Mucosa of descending colon (tissue), 3 donors: ENCODE data around the gene IL1A. TPM values are rescaled to one million over a fixed set of nuclear protein-coding genes. Genes with fewer than 3 reads are reported as not detected.

Source experiments
- ATAC-seq: fragments of 200-7000 bp; cut with Tn5 transposase; one replicate; pipeline ENCODE4 v1.9.1; 2020; ENCODE audit warnings: mild to moderate bottlenecking, moderate library complexity
- DNase-seq, 3 donors: peaks; one replicate each; pipeline ENCODE4 v3.0.0-alpha.2; 2020
- H3K36me3 ChIP-seq: fragments of 200-600 bp; one replicate; pipeline ENCODE4 v1.8.0; 2021; ENCODE audit warnings: low read depth, mild to moderate bottlenecking
- H3K4me1 ChIP-seq: fragments of 200-600 bp; one replicate; pipeline ENCODE4 v1.8.0; 2021; ENCODE audit warnings: low read depth, mild to moderate bottlenecking
- H3K4me3 ChIP-seq: fragments of 200-600 bp; one replicate; pipeline ENCODE4 v1.8.0; 2021; ENCODE audit warnings: mild to moderate bottlenecking
- H3K9me3 ChIP-seq: fragments of 200-600 bp; one replicate; pipeline ENCODE4 v1.8.0; 2021; ENCODE audit warnings: mild to moderate bottlenecking
- intact Hi-C, 2 donors: fragments of 100-400 bp; cut with DNase I in 1 of 2; cut with micrococcal nuclease in 1 of 2; formaldehyde crosslinking; loops; one replicate each; pipeline versions ENCODE4 v1.11.0 to v1.11.1; 2022; cut with DNase I, micrococcal nuclease
- total RNA-seq, 3 donors: library from RNA; stranded (reverse); fragmentation: NEBNext Ultra II Directional in 2 of 3; extraction: Animal tissue kit (Norgen Biotek cat#: 25700) in 2 of 3; gene quantifications; one replicate each; pipeline versions ENCODE4 v1.2.1 to v1.2.4, GENCODE V29; 2021 to 2023
- TF ChIP-seq, protein P1 (sequence below): fragments of 200-600 bp; IDR thresholded peaks from one replicate; pipeline ENCODE4 v1.8.0; 2022; ENCODE audit warnings: antibody characterized with exemption, mild to moderate bottlenecking
- donor health status: DM: no; HTN: no; CAD: no; lungs with moderate emphysema.
- donor health status: DM: no; HTN: no; CAD: no.
- donor health status: DM: no; HTN: yes; CAD: no.

IL1A gene
- total RNA-seq, 3 donors from 2014 or later = not detected

DNA sequence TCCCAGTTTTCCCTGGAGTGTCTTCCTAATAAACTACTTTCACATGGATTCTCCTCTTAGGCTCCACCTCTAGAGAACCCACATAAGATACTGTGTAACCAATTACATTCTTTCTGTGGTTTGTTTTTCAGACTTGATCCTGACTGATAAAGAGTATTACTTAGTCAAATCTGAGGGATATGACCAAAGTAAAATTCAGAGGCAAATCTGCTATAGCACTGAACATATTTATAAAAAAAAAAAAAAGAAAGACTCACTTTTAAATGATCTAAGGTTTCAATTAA is 33.8 kb downstream of the IL1A start:
- intact Hi-C loops = loop anchor here in 1 of 2 donors (5.0 kb wide), 1 partner anchor 192 kb away; no protein-coding TSS in a partner anchor
- H3K9me3 ChIP-seq = no peaks in the 10 kb centered on the region
- no peaks in the 10 kb centered on the region for H3K36me3 ChIP-seq
- DNase-seq = no peak
- no peak overlapping the region for H3K4me3 ChIP-seq
- TF ChIP-seq, protein P1, sequence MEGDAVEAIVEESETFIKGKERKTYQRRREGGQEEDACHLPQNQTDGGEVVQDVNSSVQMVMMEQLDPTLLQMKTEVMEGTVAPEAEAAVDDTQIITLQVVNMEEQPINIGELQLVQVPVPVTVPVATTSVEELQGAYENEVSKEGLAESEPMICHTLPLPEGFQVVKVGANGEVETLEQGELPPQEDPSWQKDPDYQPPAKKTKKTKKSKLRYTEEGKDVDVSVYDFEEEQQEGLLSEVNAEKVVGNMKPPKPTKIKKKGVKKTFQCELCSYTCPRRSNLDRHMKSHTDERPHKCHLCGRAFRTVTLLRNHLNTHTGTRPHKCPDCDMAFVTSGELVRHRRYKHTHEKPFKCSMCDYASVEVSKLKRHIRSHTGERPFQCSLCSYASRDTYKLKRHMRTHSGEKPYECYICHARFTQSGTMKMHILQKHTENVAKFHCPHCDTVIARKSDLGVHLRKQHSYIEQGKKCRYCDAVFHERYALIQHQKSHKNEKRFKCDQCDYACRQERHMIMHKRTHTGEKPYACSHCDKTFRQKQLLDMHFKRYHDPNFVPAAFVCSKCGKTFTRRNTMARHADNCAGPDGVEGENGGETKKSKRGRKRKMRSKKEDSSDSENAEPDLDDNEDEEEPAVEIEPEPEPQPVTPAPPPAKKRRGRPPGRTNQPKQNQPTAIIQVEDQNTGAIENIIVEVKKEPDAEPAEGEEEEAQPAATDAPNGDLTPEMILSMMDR = no peak
- ATAC-seq = no peak
- peaks cover 6% of the 10 kb centered on the region for H3K4me1 ChIP-seq

- peaks cover 6% of the 10 kb centered on the region for H3K4me1 ChIP-seq
- TF ChIP-seq, protein P1 = peak; percentile 93
- no peaks in the 10 kb centered on the region for H3K9me3 ChIP-seq
- no peak overlapping the region for H3K4me3 ChIP-seq
- intact Hi-C loops = loop anchor here (5.0 to 10.0 kb wide), 3 partner anchors 132 to 195 kb away; no protein-coding TSS in a partner anchor
- peak; percentile 97 for ATAC-seq
- H3K36me3 ChIP-seq = no peaks in the 10 kb centered on the region
- peak; percentile 76 to 90 (median 79) for DNase-seq
Measured at GRCh38 chr2:112749755-112750559, 34.3 kb downstream of the IL1A start.

DNA sequence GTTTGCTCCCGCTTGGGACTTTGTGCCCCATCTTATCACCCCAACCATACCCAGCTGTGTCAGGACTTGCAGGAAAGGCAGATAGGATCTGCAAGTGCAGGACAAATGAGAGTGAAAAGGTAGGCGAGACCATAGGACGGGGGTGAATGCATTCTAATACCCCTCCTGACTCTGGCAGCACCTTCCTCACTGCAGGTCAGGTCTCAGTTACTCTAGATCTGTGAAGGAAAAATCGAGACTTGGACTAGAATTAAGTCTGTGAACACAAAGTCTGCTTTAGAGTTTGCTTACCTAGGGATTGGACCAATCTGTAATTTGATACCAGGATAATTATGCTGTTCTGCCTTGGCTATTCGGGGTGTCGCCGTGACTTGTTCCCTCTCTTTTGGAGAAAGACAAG is 43.8 kb downstream of the IL1A start:
- no peaks in the 10 kb centered on the region for H3K9me3 ChIP-seq
- H3K4me1 ChIP-seq = no peaks in the 10 kb centered on the region
- ATAC-seq (no peak), DNase-seq (no peak)
- TF ChIP-seq, protein P1 = no peak
- intact Hi-C loops = loop anchor here in 1 of 2 donors (10.0 kb wide), 1 partner anchor 204 kb away; no protein-coding TSS in a partner anchor
- no peak overlapping the region for H3K4me3 ChIP-seq
- no peaks in the 10 kb centered on the region for H3K36me3 ChIP-seq

- H3K9me3 ChIP-seq = no peaks in the 10 kb centered on the region
- H3K4me1 ChIP-seq = peaks cover 5% of the 10 kb centered on the region
- DNase-seq (no peak), ATAC-seq (peak; percentile 36)
- H3K36me3 ChIP-seq = no peaks in the 10 kb centered on the region
- TF ChIP-seq, protein P1 = no peak
- intact Hi-C loops = no loop called here
- no peak overlapping the region for H3K4me3 ChIP-seq
Measured at GRCh38 chr2:112737542-112738232, 46.6 kb downstream of the IL1A start.

DNA sequence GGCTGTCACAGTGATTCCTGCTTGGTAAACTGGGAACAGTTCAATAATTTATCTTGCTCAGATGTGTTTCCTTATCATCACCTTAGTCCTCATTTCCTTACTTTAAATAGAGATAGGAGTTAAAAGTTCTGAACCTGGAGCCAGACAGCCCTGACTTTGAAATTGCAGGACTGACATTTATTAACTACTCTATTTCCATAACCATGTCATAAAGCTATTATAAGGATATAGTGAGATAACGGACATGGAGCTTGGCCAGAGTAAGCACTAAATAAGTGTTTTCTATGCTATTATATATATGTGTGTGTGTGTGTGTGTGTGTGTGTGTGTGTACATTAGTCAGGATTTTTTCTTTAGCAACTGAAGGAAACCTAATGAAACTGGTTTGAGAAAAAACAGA is 50.4 kb downstream of the IL1A start:
- ATAC-seq = peak; percentile 72
- TF ChIP-seq, protein P1 = no peak
- Histone ChIP-seq H3K36me3 (no peaks in the 10 kb centered on the region), H3K4me1 (peaks cover 5% of the 10 kb centered on the region), H3K9me3 (no peaks in the 10 kb centered on the region), H3K4me3 (no peak overlapping the region)
- intact Hi-C loops = no loop called here
- DNase-seq = peak in 1 of 3 donors; percentile 26
